ENCODE results near the gene AMOTL1. TPM values are rescaled to one million over a fixed set of nuclear protein-coding genes. Genes with fewer than 3 reads are reported as not detected.

AMOTL1 gene
- total and polyA plus RNA-seq, 2 donors (not counting 3 experiments of a cell fraction or from before 2014, with no cell fraction given) = 12.5 to 37.8 TPM

DNA sequence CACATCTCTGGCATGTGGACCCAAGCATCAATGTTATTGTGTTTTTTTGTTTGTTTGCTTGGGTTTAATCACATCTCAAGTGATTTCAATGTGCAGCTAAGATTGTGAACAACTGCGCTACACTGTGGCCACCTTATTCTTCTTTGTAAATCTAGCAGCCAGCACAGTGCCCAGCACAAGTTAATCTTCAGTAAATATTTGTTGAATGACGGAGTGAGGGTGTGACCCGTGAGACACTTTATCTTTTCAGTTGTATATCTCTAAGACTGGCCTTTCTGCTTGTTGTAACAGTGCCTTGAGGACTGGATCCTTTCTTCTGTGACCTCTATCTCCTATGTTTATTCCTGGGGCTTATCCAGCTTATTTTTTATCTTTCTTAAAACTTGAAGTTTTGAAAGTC, 21.4 kb upstream of the AMOTL1 start:
- no peak overlapping the region for H3K27ac ChIP-seq (ENCODE audit: insufficient read depth, low read depth, low read length)
- H3K4me1 ChIP-seq (ENCODE audit: control insufficient read depth, extremely low read depth, insufficient read depth, low read length) = peaks cover 20% of the 10 kb centered on the region
- CTCF ChIA-PET = interaction anchor here (1.1 to 2.1 kb wide), 2 partner anchors 16 to 123 kb away, joined by 3 to 8 read pairs; no protein-coding TSS in a partner anchor
- BruUV-seq (replicated peaks) = no TSS peak
- H3K4me2 ChIP-seq (ENCODE audit: insufficient read depth, low read length) = no peak overlapping the region
- DNase-seq (ENCODE audit: low read depth, low spot score) (no peak), FAIRE-seq (no peak)
- POLR2A ChIA-PET = no interaction called here
- dilution Hi-C loops (cut with MboI; ENCODE audit: extremely low pct_ligation_motif_present, low sequenced_read_pairs) (no loop called here), intact Hi-C loops (cut with micrococcal nuclease) (no loop called here)
- no peak overlapping the region for H3K4me3 ChIP-seq (replicated peaks in 1 of 3; ENCODE audit: insufficient read depth in 1 of 3, low read depth in 1 of 3, low read length in 3 of 3)
- H2AFZ ChIP-seq (ENCODE audit: low read depth, low read length) = no peak overlapping the region
- TF ChIP-seq GATA2 (IDR thresholded peaks at IDR 0.05; ENCODE audit: insufficient read depth, insufficient read length, low read depth, low read length) = no peak
- TF ChIP-seq POLR2AphosphoS5 (IDR thresholded peaks at IDR 0.05; ENCODE audit: insufficient read depth, low read depth, low read length) = no peak
- TF ChIP-seq FOS (IDR thresholded peaks at IDR 0.05; ENCODE audit: borderline replicate concordance, insufficient read depth, low read length) = no peak
- TF ChIP-seq JUN (IDR thresholded peaks at IDR 0.05; ENCODE audit: borderline replicate concordance, insufficient read depth, insufficient read length, low read depth) = no peak
- TF ChIP-seq, protein P1, sequence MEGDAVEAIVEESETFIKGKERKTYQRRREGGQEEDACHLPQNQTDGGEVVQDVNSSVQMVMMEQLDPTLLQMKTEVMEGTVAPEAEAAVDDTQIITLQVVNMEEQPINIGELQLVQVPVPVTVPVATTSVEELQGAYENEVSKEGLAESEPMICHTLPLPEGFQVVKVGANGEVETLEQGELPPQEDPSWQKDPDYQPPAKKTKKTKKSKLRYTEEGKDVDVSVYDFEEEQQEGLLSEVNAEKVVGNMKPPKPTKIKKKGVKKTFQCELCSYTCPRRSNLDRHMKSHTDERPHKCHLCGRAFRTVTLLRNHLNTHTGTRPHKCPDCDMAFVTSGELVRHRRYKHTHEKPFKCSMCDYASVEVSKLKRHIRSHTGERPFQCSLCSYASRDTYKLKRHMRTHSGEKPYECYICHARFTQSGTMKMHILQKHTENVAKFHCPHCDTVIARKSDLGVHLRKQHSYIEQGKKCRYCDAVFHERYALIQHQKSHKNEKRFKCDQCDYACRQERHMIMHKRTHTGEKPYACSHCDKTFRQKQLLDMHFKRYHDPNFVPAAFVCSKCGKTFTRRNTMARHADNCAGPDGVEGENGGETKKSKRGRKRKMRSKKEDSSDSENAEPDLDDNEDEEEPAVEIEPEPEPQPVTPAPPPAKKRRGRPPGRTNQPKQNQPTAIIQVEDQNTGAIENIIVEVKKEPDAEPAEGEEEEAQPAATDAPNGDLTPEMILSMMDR (IDR thresholded peaks at IDR 0.05; ENCODE audit: extremely low read depth in 1 of 2, insufficient read depth in 1 of 2, low read depth in 1 of 2, low read length in 2 of 2) = no peak
- TF ChIP-seq, protein P2, sequence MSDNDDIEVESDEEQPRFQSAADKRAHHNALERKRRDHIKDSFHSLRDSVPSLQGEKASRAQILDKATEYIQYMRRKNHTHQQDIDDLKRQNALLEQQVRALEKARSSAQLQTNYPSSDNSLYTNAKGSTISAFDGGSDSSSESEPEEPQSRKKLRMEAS (IDR thresholded peaks at IDR 0.05; ENCODE audit: insufficient read depth, insufficient read length) = no peak
- no peak for TF ChIP-seq POLR2A (IDR thresholded peaks at IDR 0.05; ENCODE audit: low read depth, low read length)
- no peak for TF ChIP-seq EZH2 (IDR thresholded peaks at IDR 0.05; ENCODE audit: borderline replicate concordance, low read depth, low read length, severe bottlenecking)
- no peak for TF ChIP-seq MYC (IDR thresholded peaks at IDR 0.05; ENCODE audit: low read depth, low read length)
- no peak overlapping the region for H3K9ac ChIP-seq (replicated peaks; ENCODE audit: extremely low read depth, insufficient read depth, low read length)
- H4K20me1 ChIP-seq (replicated peaks; ENCODE audit: control insufficient read depth, extremely low read depth, insufficient read depth, low read length) = no peaks in the 10 kb centered on the region
- H3K9me3 ChIP-seq (replicated peaks; ENCODE audit: control insufficient read depth, insufficient read depth, low read length) = no peaks in the 10 kb centered on the region
- H3K79me2 ChIP-seq (ENCODE audit: control insufficient read depth, insufficient read depth, low read length) = no peaks in the 10 kb centered on the region
- H3K36me3 ChIP-seq (ENCODE audit: control insufficient read depth in 2 of 2, extremely low read depth in 1 of 2, insufficient read depth in 2 of 2, low read length in 2 of 2) = no peaks in the 10 kb centered on the region
- no peaks in the 10 kb centered on the region for H3K27me3 ChIP-seq (ENCODE audit: control insufficient read depth in 2 of 2, insufficient read depth in 2 of 2, low read length in 2 of 2)
- H3K9me1 ChIP-seq (replicated peaks; ENCODE audit: control insufficient read depth, extremely low read depth, insufficient read depth, low read length) = no peaks in the 10 kb centered on the region

Measured in endothelial cell of umbilical vein (primary cell).